K562 (cell line): Measurements from ENCODE around the gene AKNA. TPM values are rescaled to one million over a fixed set of nuclear protein-coding genes. Genes with fewer than 3 reads are reported as not detected.

Source experiments
- ATAC-seq: fragments of 200-7000 bp; cut with Tn5 transposase; 3 replicates; pipeline ENCODE4 v1.9.1; 2020; ENCODE audit warnings: moderate library complexity
- BruUV-seq: library from RNA; stranded (reverse); fragments of 400-500 nt; replicated peaks from 2 replicates; lab custom pipeline; 2021; lab: Mats Ljungman, UMichigan
- CTCF ChIA-PET: fragments of 300-600 bp; formaldehyde crosslinking; extraction: SDS; loops from one replicate; lab custom pipeline; 2021; ENCODE audit warnings: low intra/inter-chr PET ratio; lab: Yijun Ruan, JAX
- POLR2A ChIA-PET: fragments of 300-600, 350-650 bp; sonication (Branson Sonifier 250); formaldehyde crosslinking; extraction: SDS; loops from one replicate; lab custom pipeline; 2021; ENCODE audit warnings: antibody characterized with exemption, inconsistent platforms; lab: Yijun Ruan, JAX
- DNase-seq, 4 experiments: peaks; one replicate each; pipeline versions ENCODE4 v3.0.0 to v3.0.0-alpha.2; 2011 to 2018; ENCODE audit warnings: low spot score in 3 of 4, mixed read lengths in 3 of 4; ENCODE audit errors: extremely low read depth in 1 of 4
- FAIRE-seq: peaks from 2 replicates; lab custom pipeline; 2011; peaks lifted over from hg19 to GRCh38; lab: Jason Lieb, UNC
- H2AFZ ChIP-seq: 2 replicates; pipeline ENCODE4 v1.6.0; 2011; ENCODE audit warnings: low read depth, low read length, control low read depth, inconsistent platforms
- H3K27ac ChIP-seq: fragments of 200-600 bp; 3 replicates; pipeline ENCODE4 v1.8.0; 2011; ENCODE audit warnings: low read depth, mild to moderate bottlenecking, control low read depth, inconsistent platforms, low read length, moderate library complexity, mixed read lengths; ENCODE audit errors: extremely low read depth
- H3K27me3 ChIP-seq, 2 experiments: fragments of 300-600 bp in 1 of 2; 2 replicates in 1 of 2; 3 replicates in 1 of 2; pipeline versions ENCODE4 v1.6.0 to v1.8.0; 2011; ENCODE audit warnings: inconsistent platforms in 2 of 2, low read length in 2 of 2, mild to moderate bottlenecking in 1 of 2, mixed read lengths in 1 of 2, moderate library complexity in 1 of 2; ENCODE audit not compliant: control insufficient read depth in 2 of 2, insufficient read depth in 2 of 2
- H3K36me3 ChIP-seq: fragments of 300-600 bp; 3 replicates; pipeline ENCODE4 v1.8.0; 2011; ENCODE audit warnings: mild to moderate bottlenecking, low read length, inconsistent platforms; ENCODE audit not compliant: control insufficient read depth, insufficient read depth
- H3K4me1 ChIP-seq, 2 experiments: fragments of 200-600 bp in 1 of 2; replicated peaks in 1 of 2; 2 replicates in 1 of 2; 3 replicates in 1 of 2; pipeline versions ENCODE4 v1.5.1 to v1.8.0; 2011; ENCODE audit warnings: inconsistent platforms in 2 of 2, low read length in 2 of 2, mild to moderate bottlenecking in 1 of 2, mixed read lengths in 1 of 2, moderate library complexity in 1 of 2; ENCODE audit not compliant: control insufficient read depth in 2 of 2, insufficient read depth in 2 of 2
- H3K4me2 ChIP-seq: 2 replicates; pipeline ENCODE4 v1.6.1; 2011; ENCODE audit warnings: low read length, control low read depth, inconsistent platforms, mixed read lengths; ENCODE audit not compliant: insufficient read depth
- H3K4me3 ChIP-seq: fragments of 200-600 bp; sonication (generic), shearing (Covaris generic); 2 replicates; pipeline ENCODE4 v1.5.1; 2016; ENCODE audit warnings: control low read depth, inconsistent platforms
- H3K79me2 ChIP-seq: fragments of 200-600 bp; 3 replicates; pipeline ENCODE4 v1.8.0; 2011; ENCODE audit warnings: low read length, inconsistent platforms; ENCODE audit not compliant: control insufficient read depth, insufficient read depth
- H3K9ac ChIP-seq, 2 experiments: 2 replicates each; pipeline versions ENCODE4 v1.6.0 to v1.6.1; 2011; ENCODE audit warnings: low read depth in 2 of 2, low read length in 2 of 2, control low read depth in 1 of 2, inconsistent platforms in 1 of 2, mild to moderate bottlenecking in 1 of 2, mixed read lengths in 1 of 2; ENCODE audit not compliant: insufficient read depth in 1 of 2
- H3K9me1 ChIP-seq: one replicate; pipeline ENCODE4 v1.6.0; 2011; ENCODE audit warnings: inconsistent platforms, mild to moderate bottlenecking, low read length, moderate library complexity; ENCODE audit not compliant: control insufficient read depth, insufficient read depth
- H3K9me3 ChIP-seq: replicated peaks from 2 replicates; pipeline ENCODE4 v1.5.1; 2011; ENCODE audit warnings: low read depth, low read length, inconsistent platforms; ENCODE audit not compliant: control insufficient read depth, insufficient read depth
- H4K20me1 ChIP-seq: replicated peaks from 2 replicates; pipeline ENCODE4 v1.6.1; 2011; ENCODE audit warnings: low read length, inconsistent platforms, mixed read lengths; ENCODE audit not compliant: control insufficient read depth, insufficient read depth
- AFF1 ChIP-seq, 2 experiments: fragments of 450-650 bp; IDR thresholded peaks; 2 replicates each; pipeline ENCODE4 v1.6.1; 2018; ENCODE audit warnings: mild to moderate bottlenecking in 2 of 2, low read depth in 1 of 2; ENCODE audit not compliant: partially characterized antibody in 2 of 2
- ARID1B ChIP-seq: fragments of 450-650 bp; IDR thresholded peaks from 2 replicates; pipeline ENCODE4 v1.6.1; 2016; ENCODE audit warnings: antibody characterized with exemption, mild to moderate bottlenecking, inconsistent platforms
- CREBBP ChIP-seq: IDR thresholded peaks from one replicate; pipeline ENCODE4 v1.6.1; 2012; ENCODE audit warnings: low read depth, mild to moderate bottlenecking, control low read depth, inconsistent platforms, low read length
- HSF4 ChIP-seq: fragments of 250-450 bp; sonication (Bioruptor Pico); IDR thresholded peaks from 2 replicates; pipeline ENCODE4 v2.1.2; 2022; ENCODE audit warnings: mild to moderate bottlenecking, moderate library complexity, borderline replicate concordance
- IRF9 ChIP-seq: fragments of 450-650 bp; IDR thresholded peaks from 2 replicates; pipeline ENCODE4 v1.6.1; 2016; ENCODE audit warnings: missing biosample characterization, missing genetic modification characterization
- MAX ChIP-seq: sonication (generic); formaldehyde crosslinking; IDR thresholded peaks from 2 replicates; pipeline ENCODE4 v1.9.0; 2022; ENCODE audit warnings: mild to moderate bottlenecking, missing genetic modification reagents
- MTA3 ChIP-seq: fragments of 450-650 bp; formaldehyde crosslinking; IDR thresholded peaks from 2 replicates; pipeline ENCODE4 v1.6.1; 2017; ENCODE audit warnings: mild to moderate bottlenecking, borderline replicate concordance
- POLR3G ChIP-seq: IDR thresholded peaks from 2 replicates; pipeline ENCODE4 v1.6.1; 2011; ENCODE audit not compliant: insufficient read length, insufficient replicate concordance; ENCODE audit errors: extremely low read depth
- RBM15 ChIP-seq: fragments of 200-400 bp; formaldehyde crosslinking; IDR thresholded peaks from 2 replicates; pipeline ENCODE4 v1.6.1; 2018; ENCODE audit warnings: mild to moderate bottlenecking, low read length, moderate library complexity; ENCODE audit not compliant: insufficient read depth
- SMARCA4 ChIP-seq: fragments of 450-650 bp; IDR thresholded peaks from 2 replicates; pipeline ENCODE4 v1.6.1; 2016
- SMC3 ChIP-seq: conservative IDR thresholded peaks from 2 replicates; pipeline ENCODE4 v1.6.1; 2011; ENCODE audit warnings: low read depth, low read length, improper control_type of control experiment; ENCODE audit not compliant: insufficient read depth
- ZFP30 ChIP-seq: fragments of 250-450 bp; sonication (Bioruptor Pico); IDR thresholded peaks from 2 replicates; pipeline ENCODE4 v1.8.0; 2022; ENCODE audit warnings: moderate library complexity, mild to moderate bottlenecking, inconsistent platforms, borderline replicate concordance
- WGBS: fragments of 100-300 bp; shearing (Covaris generic); methylation state at CpG from one replicate; pipeline ENCODE4 v1.1.6; 2016; ENCODE audit warnings: low coverage, mixed read lengths; ENCODE audit not compliant: insufficient coverage; ENCODE audit errors: missing lambda C conversion rate; 5-methylcytosine and 5-hydroxymethylcytosine counted together
- in situ Hi-C: fragments of 300-500 bp; cut with MboI; formaldehyde crosslinking; loops from 4 replicates; pipeline ENCODE4 v1.15.0; 2018; ENCODE audit warnings: inconsistent platforms, mixed read lengths
- intact Hi-C: fragments of 100-400 bp; cut with micrococcal nuclease; formaldehyde crosslinking; loops from 2 replicates; pipeline ENCODE4 v1.14.2; 2022
- polyA plus RNA-seq, 8 experiments: library from polyadenylated mRNA; depleted of rRNA in 4 of 8; stranded (reverse) in 5 of 8; unstranded in 3 of 8; fragments of >200 nt; fragmentation: Nextera tagmentation in 2 of 8; fragmentation: Illumina TruSeq in 1 of 8; extraction: Ambion mirVana in 2 of 8; extraction: Trizol in 1 of 8; gene quantifications; 2 replicates each; pipeline versions ENCODE4 v1.2.1 to v1.2.3, GENCODE V29; 2011 to 2014; ENCODE audit warnings: inconsistent platforms in 1 of 8, missing spikeins in 1 of 8
- total RNA-seq, 7 experiments: library from RNA; depleted of rRNA in 6 of 7; stranded (reverse); fragments of >200 nt in 6 of 7; fragmentation: Illumina TruSeq in 2 of 7; extraction: Trizol in 2 of 7; gene quantifications; 2 replicates each; pipeline versions ENCODE4 v1.2.1 to v1.2.3, GENCODE V29; 2011 to 2021; ENCODE audit warnings: low replicate concordance in 1 of 7
- TF ChIP-seq, protein P1 (sequence below): sonication (generic); formaldehyde crosslinking; IDR thresholded peaks from 2 replicates; pipeline ENCODE4 v1.4.0; 2020; ENCODE audit warnings: mild to moderate bottlenecking, missing genetic modification reagents

AKNA gene
- total and polyA plus RNA-seq, 9 of the 15 experiments (the other 6 are each of a cell fraction or from before 2014, with no cell fraction given), result 0.29 to 20.5 (median 3.9) TPM

DNA sequence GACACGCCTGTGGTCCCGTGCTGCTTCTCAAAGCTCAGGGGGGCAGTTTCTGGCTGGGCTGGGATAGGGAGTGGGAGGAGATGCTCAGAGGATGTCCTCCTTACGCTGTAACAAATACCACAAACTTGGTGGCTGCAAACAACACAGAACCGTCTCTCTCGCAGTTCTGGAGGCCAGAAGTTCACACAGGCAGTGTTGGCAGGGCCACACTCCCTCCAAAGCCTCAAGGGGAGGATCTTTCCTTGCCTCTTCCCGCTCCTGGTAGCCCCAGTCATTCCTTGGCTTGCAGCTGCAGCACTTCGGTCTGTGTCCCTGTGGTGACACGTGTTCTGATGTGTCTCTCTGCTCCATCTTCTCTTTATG, 75.3 kb downstream of the AKNA start:
- ATAC-seq (no peak), FAIRE-seq (no peak), DNase-seq (no peak)
- BruUV-seq, result no TSS peak
- Histone ChIP-seq H3K4me3 (no peak overlapping the region), H4K20me1 (no peaks in the 10 kb centered on the region), H2AFZ (no peak overlapping the region), H3K27me3 (peaks cover 24 to 46% of the 10 kb centered on the region in 2 experiments), H3K9me1 (no peaks in the 10 kb centered on the region), H3K36me3 (no peaks in the 10 kb centered on the region), H3K27ac (no peak overlapping the region), H3K4me1 (no peaks in the 10 kb centered on the region; a peak in 1 of 5 replicates), H3K4me2 (no peak overlapping the region), H3K9me3 (no peaks in the 10 kb centered on the region), H3K79me2 (no peaks in the 10 kb centered on the region), H3K9ac (no peak overlapping the region)
- ChIA-PET POLR2A (interaction anchor here (0.6 kb wide), 1 partner anchor 724 kb away, joined by 4 read pairs; no protein-coding TSS in a partner anchor), CTCF (no interaction called here)
- in situ Hi-C loops (no loop called here), intact Hi-C loops (no loop called here)
- WGBS, result 5% methylated on average over 8 of the region's 8 CpGs
- TF ChIP-seq SMARCA4, result no peak
- no peak for TF ChIP-seq ZFP30 (CRISPR knock-in tag)
- TF ChIP-seq, protein P1, sequence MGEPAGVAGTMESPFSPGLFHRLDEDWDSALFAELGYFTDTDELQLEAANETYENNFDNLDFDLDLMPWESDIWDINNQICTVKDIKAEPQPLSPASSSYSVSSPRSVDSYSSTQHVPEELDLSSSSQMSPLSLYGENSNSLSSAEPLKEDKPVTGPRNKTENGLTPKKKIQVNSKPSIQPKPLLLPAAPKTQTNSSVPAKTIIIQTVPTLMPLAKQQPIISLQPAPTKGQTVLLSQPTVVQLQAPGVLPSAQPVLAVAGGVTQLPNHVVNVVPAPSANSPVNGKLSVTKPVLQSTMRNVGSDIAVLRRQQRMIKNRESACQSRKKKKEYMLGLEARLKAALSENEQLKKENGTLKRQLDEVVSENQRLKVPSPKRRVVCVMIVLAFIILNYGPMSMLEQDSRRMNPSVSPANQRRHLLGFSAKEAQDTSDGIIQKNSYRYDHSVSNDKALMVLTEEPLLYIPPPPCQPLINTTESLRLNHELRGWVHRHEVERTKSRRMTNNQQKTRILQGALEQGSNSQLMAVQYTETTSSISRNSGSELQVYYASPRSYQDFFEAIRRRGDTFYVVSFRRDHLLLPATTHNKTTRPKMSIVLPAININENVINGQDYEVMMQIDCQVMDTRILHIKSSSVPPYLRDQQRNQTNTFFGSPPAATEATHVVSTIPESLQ, result no peak
- no peak for TF ChIP-seq MTA3
- no peak for TF ChIP-seq IRF9 (tag)
- no peak for TF ChIP-seq AFF1 (IDR thresholded peaks at IDR 0.05; ENCODE audit: low read depth in 1 of 2, partially characterized antibody in 2 of 2)
- TF ChIP-seq SMC3, result no peak
- no peak for TF ChIP-seq RBM15
- TF ChIP-seq HSF4, result no peak
- no peak for TF ChIP-seq MAX (CRISPR knock-in tag)
- no peak for TF ChIP-seq CREBBP
- no peak for TF ChIP-seq ARID1B
- TF ChIP-seq POLR3G, result no peak
